ENCODE data around the gene SIX3.

The SIX3 gene

DNA sequence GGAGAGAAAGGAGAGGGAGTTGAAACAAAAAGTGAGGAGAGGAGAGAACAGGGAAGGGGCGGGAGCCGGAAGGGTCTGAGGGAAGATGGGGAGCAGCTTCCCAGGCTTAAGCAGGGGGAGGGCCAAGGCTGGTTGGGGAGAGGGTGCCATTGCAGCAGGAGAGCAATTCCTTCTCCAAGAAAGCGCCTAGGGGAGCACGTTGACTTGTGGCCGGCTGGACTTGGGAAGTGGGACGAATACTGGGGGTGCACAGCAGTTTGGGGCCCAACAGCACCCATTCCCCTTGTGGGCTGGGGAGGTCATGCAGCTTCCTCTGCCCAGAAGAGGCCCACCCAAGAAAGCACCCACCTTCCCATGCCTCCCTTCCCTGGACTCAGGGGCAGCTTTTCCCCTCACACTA lies 9.6 kb downstream of the SIX3 start:
- no peak for DNase-seq (ENCODE audit: extremely low read depth, insufficient read length)
- no peak overlapping the region for H3K4me3 ChIP-seq (replicated peaks; ENCODE audit: low read depth, low read length)
- no peaks in the 10 kb centered on the region; the same call in 1 of the 2 replicates for H3K27me3 ChIP-seq (replicated peaks; ENCODE audit: control insufficient read depth, insufficient read depth, low read length)
- TF ChIP-seq, protein P1, sequence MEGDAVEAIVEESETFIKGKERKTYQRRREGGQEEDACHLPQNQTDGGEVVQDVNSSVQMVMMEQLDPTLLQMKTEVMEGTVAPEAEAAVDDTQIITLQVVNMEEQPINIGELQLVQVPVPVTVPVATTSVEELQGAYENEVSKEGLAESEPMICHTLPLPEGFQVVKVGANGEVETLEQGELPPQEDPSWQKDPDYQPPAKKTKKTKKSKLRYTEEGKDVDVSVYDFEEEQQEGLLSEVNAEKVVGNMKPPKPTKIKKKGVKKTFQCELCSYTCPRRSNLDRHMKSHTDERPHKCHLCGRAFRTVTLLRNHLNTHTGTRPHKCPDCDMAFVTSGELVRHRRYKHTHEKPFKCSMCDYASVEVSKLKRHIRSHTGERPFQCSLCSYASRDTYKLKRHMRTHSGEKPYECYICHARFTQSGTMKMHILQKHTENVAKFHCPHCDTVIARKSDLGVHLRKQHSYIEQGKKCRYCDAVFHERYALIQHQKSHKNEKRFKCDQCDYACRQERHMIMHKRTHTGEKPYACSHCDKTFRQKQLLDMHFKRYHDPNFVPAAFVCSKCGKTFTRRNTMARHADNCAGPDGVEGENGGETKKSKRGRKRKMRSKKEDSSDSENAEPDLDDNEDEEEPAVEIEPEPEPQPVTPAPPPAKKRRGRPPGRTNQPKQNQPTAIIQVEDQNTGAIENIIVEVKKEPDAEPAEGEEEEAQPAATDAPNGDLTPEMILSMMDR (IDR thresholded peaks at IDR 0.05; ENCODE audit: insufficient read depth, low read length, poor library complexity, severe bottlenecking) = no peak
- H3K36me3 ChIP-seq (ENCODE audit: control insufficient read depth, insufficient read depth, low read length) = no peaks in the 10 kb centered on the region

DNA sequence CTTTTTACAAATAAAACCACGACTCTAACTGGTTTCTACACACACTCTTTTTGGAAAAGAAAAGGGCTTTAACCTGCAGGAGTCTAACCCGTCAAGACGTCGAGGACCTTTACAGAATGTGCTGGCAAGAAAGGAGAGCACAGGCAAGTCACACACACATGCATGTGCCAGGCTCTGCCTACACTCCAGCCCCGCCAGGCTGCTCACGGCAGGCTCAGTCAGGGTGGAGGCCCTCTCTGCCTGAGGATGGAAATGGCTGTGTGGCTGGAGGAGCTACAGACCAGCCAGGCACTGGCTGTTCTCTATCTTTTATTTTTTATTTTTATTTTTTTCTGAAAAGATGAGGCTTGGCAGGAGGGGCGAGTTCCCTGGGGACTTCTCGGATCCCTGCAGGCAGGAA lies 10.2 kb downstream of the SIX3 start:
- DNase-seq (ENCODE audit: extremely low read depth, insufficient read length) = no peak
- Histone ChIP-seq H3K36me3 (ENCODE audit: control insufficient read depth, insufficient read depth, low read length) (no peaks in the 10 kb centered on the region), H3K4me3 (replicated peaks; ENCODE audit: low read depth, low read length) (no peak overlapping the region), H3K27me3 (replicated peaks; ENCODE audit: control insufficient read depth, insufficient read depth, low read length) (no peaks in the 10 kb centered on the region; the same call in 1 of the 2 replicates)
- TF ChIP-seq, protein P1 (IDR thresholded peaks at IDR 0.05; ENCODE audit: insufficient read depth, low read length, poor library complexity, severe bottlenecking) = no peak

- Histone ChIP-seq H3K4me3 (replicated peaks; ENCODE audit: low read depth, low read length) (peak overlapping the region; percentile 24), H3K27me3 (replicated peaks; ENCODE audit: control insufficient read depth, insufficient read depth, low read length) (no peaks in the 10 kb centered on the region; the same call in 1 of the 2 replicates)
These were observed 10.8 kb downstream of the SIX3 start for GRCh38 chr2:44952143-44952805.

DNA sequence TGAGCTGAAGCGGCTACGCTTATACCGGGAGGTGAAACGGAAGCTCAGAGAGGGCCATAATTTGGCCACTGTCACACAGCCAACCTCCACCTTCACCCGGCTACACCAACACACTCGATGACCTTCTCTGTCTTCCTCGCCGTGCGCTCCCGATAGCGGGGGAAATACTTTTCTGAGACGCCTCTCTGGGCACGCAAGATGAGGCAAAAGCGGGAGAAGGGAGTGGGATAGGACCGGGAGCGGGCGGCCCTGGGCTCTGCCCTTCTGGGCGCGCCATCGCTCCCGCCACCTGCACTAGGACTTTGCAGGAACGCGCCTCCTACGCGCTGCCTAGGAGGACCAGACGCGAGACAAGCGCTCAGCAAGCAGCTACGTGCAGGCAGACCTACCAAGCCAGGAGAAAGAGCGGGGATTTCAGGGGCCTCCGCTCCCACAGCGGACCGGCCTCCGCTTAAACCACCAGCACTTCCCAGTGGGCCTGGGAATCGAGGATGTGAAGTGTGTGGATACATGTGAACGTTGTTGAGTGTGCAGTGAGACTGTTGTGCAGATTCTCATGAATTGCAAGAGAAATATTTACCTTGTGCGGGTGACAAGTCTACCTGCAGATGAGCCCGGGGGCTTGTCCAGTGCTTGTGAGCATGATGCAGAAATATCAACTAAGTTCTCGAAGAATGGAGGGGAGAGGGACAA lies 11.4 kb downstream of the SIX3 start:
- no peak for DNase-seq (ENCODE audit: extremely low read depth, insufficient read length)
- Histone ChIP-seq H3K27me3 (replicated peaks; ENCODE audit: control insufficient read depth, insufficient read depth, low read length) (no peaks in the 10 kb centered on the region; the same call in 1 of the 2 replicates), H3K36me3 (ENCODE audit: control insufficient read depth, insufficient read depth, low read length) (no peaks in the 10 kb centered on the region), H3K4me3 (replicated peaks; ENCODE audit: low read depth, low read length) (no peak overlapping the region; the same call in 1 of the 2 replicates)
- TF ChIP-seq, protein P1 (IDR thresholded peaks at IDR 0.05; ENCODE audit: insufficient read depth, low read length, poor library complexity, severe bottlenecking) = no peak

More at GRCh38 chr2:44952143-44952805, 10.8 kb downstream of the SIX3 start:
- TF ChIP-seq, protein P1 (IDR thresholded peaks at IDR 0.05; ENCODE audit: insufficient read depth, low read length, poor library complexity, severe bottlenecking) = peak; percentile 70
- peak; percentile 61 for DNase-seq (ENCODE audit: extremely low read depth, insufficient read length)
- H3K36me3 ChIP-seq (ENCODE audit: control insufficient read depth, insufficient read depth, low read length) = no peaks in the 10 kb centered on the region

- Histone ChIP-seq H3K27me3 (replicated peaks; ENCODE audit: control insufficient read depth, insufficient read depth, low read length) (no peaks in the 10 kb centered on the region; the same call in 1 of the 2 replicates), H3K4me3 (replicated peaks; ENCODE audit: low read depth, low read length) (no peak overlapping the region), H3K36me3 (ENCODE audit: control insufficient read depth, insufficient read depth, low read length) (no peaks in the 10 kb centered on the region)
- DNase-seq (ENCODE audit: extremely low read depth, insufficient read length) = no peak
- TF ChIP-seq, protein P1 (IDR thresholded peaks at IDR 0.05; ENCODE audit: insufficient read depth, low read length, poor library complexity, severe bottlenecking) = no peak
These were observed 12.0 kb downstream of the SIX3 start for GRCh38 chr2:44953499-44953883.

Measured in GM06990 (cell line).